Right lobe of liver (tissue), 4 donors: Measurements from ENCODE around the gene STK17B.

ENCODE experiments used
- POLR2A ChIP-seq: fragments of 450-650 bp; IDR thresholded peaks from one replicate; pipeline ENCODE4 v1.6.1; 2017; ENCODE audit warnings: antibody characterized with exemption, mild to moderate bottlenecking
- TF ChIP-seq, protein P1 (sequence below), 4 donors: fragments of 200-600 bp in 3 of 4; fragments of 450-650 bp in 1 of 4; IDR thresholded peaks; one replicate each; pipeline versions ENCODE4 v1.5.1 to v1.8.0; 2016 to 2022; ENCODE audit warnings: antibody characterized with exemption in 4 of 4, mild to moderate bottlenecking in 2 of 4
- donor health status: DM: no; HTN: no; CAD: no.
- donor health status: DM: no; HTN: no; CAD: no.
- donor health status: DM: no; HTN: yes; CAD: no.

DNA sequence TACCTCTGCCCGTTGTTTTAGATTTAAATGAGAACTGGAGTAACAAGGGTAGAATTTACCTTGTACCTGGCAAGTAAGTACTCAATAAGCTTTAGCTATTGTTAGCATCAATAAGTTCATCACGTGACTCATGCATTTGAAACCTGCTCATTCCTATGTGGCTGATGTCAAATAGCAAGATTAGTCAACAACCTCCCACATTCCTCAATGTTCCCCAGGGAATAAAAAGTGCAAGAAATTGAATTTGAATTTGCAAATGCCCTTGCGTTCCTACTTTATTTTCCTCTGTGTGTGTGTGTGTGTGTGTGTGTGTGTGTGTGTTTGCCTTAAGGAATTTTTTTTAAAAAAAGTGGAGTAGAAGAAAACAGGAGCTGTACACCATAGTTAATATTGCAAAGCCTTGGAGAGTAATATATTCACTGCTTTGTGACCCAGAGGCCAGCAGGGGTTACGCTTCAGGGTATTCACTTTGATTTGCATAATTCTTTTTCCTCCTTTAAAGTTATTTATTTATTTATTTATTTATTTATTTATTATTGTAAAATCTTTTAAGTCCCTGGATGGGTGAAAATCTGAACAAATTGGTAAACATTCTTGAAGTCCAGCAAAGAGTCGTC lies 58.9 kb downstream of the STK17B start:
- TF ChIP-seq, protein P1, sequence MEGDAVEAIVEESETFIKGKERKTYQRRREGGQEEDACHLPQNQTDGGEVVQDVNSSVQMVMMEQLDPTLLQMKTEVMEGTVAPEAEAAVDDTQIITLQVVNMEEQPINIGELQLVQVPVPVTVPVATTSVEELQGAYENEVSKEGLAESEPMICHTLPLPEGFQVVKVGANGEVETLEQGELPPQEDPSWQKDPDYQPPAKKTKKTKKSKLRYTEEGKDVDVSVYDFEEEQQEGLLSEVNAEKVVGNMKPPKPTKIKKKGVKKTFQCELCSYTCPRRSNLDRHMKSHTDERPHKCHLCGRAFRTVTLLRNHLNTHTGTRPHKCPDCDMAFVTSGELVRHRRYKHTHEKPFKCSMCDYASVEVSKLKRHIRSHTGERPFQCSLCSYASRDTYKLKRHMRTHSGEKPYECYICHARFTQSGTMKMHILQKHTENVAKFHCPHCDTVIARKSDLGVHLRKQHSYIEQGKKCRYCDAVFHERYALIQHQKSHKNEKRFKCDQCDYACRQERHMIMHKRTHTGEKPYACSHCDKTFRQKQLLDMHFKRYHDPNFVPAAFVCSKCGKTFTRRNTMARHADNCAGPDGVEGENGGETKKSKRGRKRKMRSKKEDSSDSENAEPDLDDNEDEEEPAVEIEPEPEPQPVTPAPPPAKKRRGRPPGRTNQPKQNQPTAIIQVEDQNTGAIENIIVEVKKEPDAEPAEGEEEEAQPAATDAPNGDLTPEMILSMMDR (IDR thresholded peaks at IDR 0.05): no peak
- no peak for TF ChIP-seq POLR2A
